Measurements from ENCODE around the gene ELOA.
A peak's percentile ranks its signal among the peaks of the same experiment; 100 is the strongest.
"Not testable (repeated sequence)": the region's sequence is repeated elsewhere in the genome, so short reads cannot be mapped to it uniquely, and the experiment has no call there.

ELOA gene

GRCh38 chr1:23719162-23719820, 24.0 kb upstream of the ELOA start:
- DNase-seq: no peak
- TF ChIP-seq POLR2A (IDR thresholded peaks at IDR 0.05; ENCODE audit: low read length) (no peak), GATA1 (IDR thresholded peaks at IDR 0.05; ENCODE audit: low read depth, low read length) (no peak)

- no peak for TF ChIP-seq POLR2A (IDR thresholded peaks at IDR 0.05; ENCODE audit: low read length)
- TF ChIP-seq GATA1 (IDR thresholded peaks at IDR 0.05; ENCODE audit: low read depth, low read length): no peak
- DNase-seq: no peak
These were observed 22.8 kb upstream of the ELOA start for GRCh38 chr1:23720256-23720995.

- DNase-seq: no peak
- TF ChIP-seq POLR2A (IDR thresholded peaks at IDR 0.05; ENCODE audit: low read length) (no peak), GATA1 (IDR thresholded peaks at IDR 0.05; ENCODE audit: low read depth, low read length) (no peak)
These were observed 20.6 kb upstream of the ELOA start for GRCh38 chr1:23722652-23723051.

- DNase-seq: no peak
- TF ChIP-seq GATA1 (IDR thresholded peaks at IDR 0.05; ENCODE audit: low read depth, low read length) (no peak), POLR2A (IDR thresholded peaks at IDR 0.05; ENCODE audit: low read length) (no peak)
These were observed 16.6 kb upstream of the ELOA start for GRCh38 chr1:23726686-23727085.

GRCh38 chr1:23727362-23727811, 15.9 kb upstream of the ELOA start:
- DNase-seq: no peak
- no peak for TF ChIP-seq GATA1 (IDR thresholded peaks at IDR 0.05; ENCODE audit: low read depth, low read length)
- TF ChIP-seq POLR2A (IDR thresholded peaks at IDR 0.05; ENCODE audit: low read length): no peak

GRCh38 chr1:23732363-23733224, 10.7 kb upstream of the ELOA start:
- no peak for DNase-seq
- TF ChIP-seq GATA1 (IDR thresholded peaks at IDR 0.05; ENCODE audit: low read depth, low read length): no peak

- not testable (repeated sequence) for DNase-seq
These were observed 10.0 kb upstream of the ELOA start for GRCh38 chr1:23733281-23733680.

- no peak for DNase-seq
These were observed 6.7 kb upstream of the ELOA start for GRCh38 chr1:23736437-23737134.

GRCh38 chr1:23741609-23742008, 1.7 kb upstream of the ELOA start:
- DNase-seq: peak in 1 of 2 experiments; percentile 43
- TF ChIP-seq GATA1 (IDR thresholded peaks at IDR 0.05; ENCODE audit: low read depth, low read length) (no peak), POLR2A (IDR thresholded peaks at IDR 0.05; ENCODE audit: low read length) (peak; percentile 15)

More at GRCh38 chr1:23736437-23737134, 6.7 kb upstream of the ELOA start:
- no peak for TF ChIP-seq POLR2A (IDR thresholded peaks at IDR 0.05; ENCODE audit: low read length)
- TF ChIP-seq GATA1 (IDR thresholded peaks at IDR 0.05; ENCODE audit: low read depth, low read length): no peak

GRCh38 chr1:23742670-23743286, 493 bp upstream of the ELOA start:
- TF ChIP-seq GATA1 (IDR thresholded peaks at IDR 0.05; ENCODE audit: low read depth, low read length) (no peak), POLR2A (IDR thresholded peaks at IDR 0.05; ENCODE audit: low read length) (no peak)
- DNase-seq: peak in 1 of 2 experiments; percentile 62

- DNase-seq: peak in 1 of 2 experiments; percentile 71
These were observed 2.2 kb downstream of the ELOA start for GRCh38 chr1:23745515-23745914.

GRCh38 chr1:23748016-23748415, 4.7 kb downstream of the ELOA start:
- TF ChIP-seq POLR2A (IDR thresholded peaks at IDR 0.05; ENCODE audit: low read length) (no peak), GATA1 (IDR thresholded peaks at IDR 0.05; ENCODE audit: low read depth, low read length) (no peak)
- no peak for DNase-seq

More at GRCh38 chr1:23745515-23745914, 2.2 kb downstream of the ELOA start:
- no peak for TF ChIP-seq POLR2A (IDR thresholded peaks at IDR 0.05; ENCODE audit: low read length)
- no peak for TF ChIP-seq GATA1 (IDR thresholded peaks at IDR 0.05; ENCODE audit: low read depth, low read length)
